PC-9 (cell line): ENCODE results near the gene UBAP2. TPM values are rescaled to one million over a fixed set of nuclear protein-coding genes. Genes with fewer than 3 reads are reported as not detected.
A peak's percentile ranks its signal among the peaks of the same experiment; 100 is the strongest.

Experiments
- Bru-seq: library from RNA; stranded (reverse); fragments of 400-500 nt; gene quantifications from one replicate; lab custom pipeline; 2021; lab: Mats Ljungman, UMichigan
- BruChase-seq, 2 experiments: library from RNA; stranded (reverse); fragments of 400-500 nt; gene quantifications; one replicate each; lab custom pipeline; 2021; lab: Mats Ljungman, UMichigan
- BruUV-seq: library from RNA; stranded (reverse); fragments of 400-500 nt; replicated peaks from 2 replicates; lab custom pipeline; 2021; lab: Mats Ljungman, UMichigan
- CTCF ChIA-PET: fragments of 300-600 bp; sonication (Branson Sonifier 250); formaldehyde crosslinking; loops from one replicate; lab custom pipeline; 2022; ENCODE audit warnings: antibody characterized with exemption; lab: Charles Lee
- POLR2A ChIA-PET: fragments of 300-600 bp; sonication (Branson Sonifier 250); formaldehyde crosslinking; loops from one replicate; lab custom pipeline; 2022; ENCODE audit warnings: antibody characterized with exemption; ENCODE audit not compliant: unreplicated experiment; lab: Charles Lee
- DNase-seq, 2 experiments: peaks; one replicate each; pipeline versions ENCODE4 v3.0.0 to v3.0.0-alpha.2; 2015 to 2022; ENCODE audit warnings: mixed read lengths in 1 of 2
- H2AFZ ChIP-seq: fragments of 200-600 bp; sonication (generic); 2 replicates; pipeline ENCODE4 v1.8.1; 2017; ENCODE audit warnings: antibody characterized with exemption
- H3F3A ChIP-seq: fragments of 200-600 bp; sonication (generic); 2 replicates; pipeline ENCODE4 v1.8.1; 2017; ENCODE audit warnings: antibody characterized with exemption, mild to moderate bottlenecking, low read depth; ENCODE audit not compliant: insufficient read depth
- H3K27ac ChIP-seq: fragments of 200-600 bp; sonication (generic); 2 replicates; pipeline ENCODE4 v1.6.1; 2016; ENCODE audit warnings: mixed run types
- H3K27me3 ChIP-seq: fragments of 200-600 bp; sonication (generic); 2 replicates; pipeline ENCODE4 v1.6.1; 2016; ENCODE audit warnings: low read depth, mixed run types; ENCODE audit not compliant: insufficient read depth
- H3K36me3 ChIP-seq: fragments of 200-600 bp; sonication (generic); 2 replicates; pipeline ENCODE4 v1.6.1; 2016; ENCODE audit warnings: low read depth, mixed run types
- H3K4me1 ChIP-seq: fragments of 200-600 bp; sonication (generic); replicated peaks from 2 replicates; pipeline ENCODE4 v1.6.1; 2016; ENCODE audit warnings: mixed run types; ENCODE audit not compliant: insufficient read depth
- H3K4me2 ChIP-seq: fragments of 200-600 bp; sonication (generic); 2 replicates; pipeline ENCODE4 v1.6.1; 2017; ENCODE audit warnings: mixed run types
- H3K4me3 ChIP-seq: fragments of 200-600 bp; sonication (generic); 2 replicates; pipeline ENCODE4 v1.6.1; 2016; ENCODE audit warnings: mixed run types
- H3K79me2 ChIP-seq: fragments of 200-600 bp; sonication (generic); 2 replicates; pipeline ENCODE4 v1.6.1; 2017; ENCODE audit warnings: low read depth, mixed run types
- H3K9me2 ChIP-seq: fragments of 200-600 bp; sonication (generic); 2 replicates; pipeline ENCODE4 v1.8.1; 2017; ENCODE audit warnings: mild to moderate bottlenecking; ENCODE audit not compliant: insufficient read depth
- H3K9me3 ChIP-seq: fragments of 200-600 bp; sonication (generic); 2 replicates; pipeline ENCODE4 v1.8.1; 2016; ENCODE audit warnings: low read depth; ENCODE audit not compliant: insufficient read depth
- H4K20me1 ChIP-seq: fragments of 200-600 bp; sonication (generic); 2 replicates; pipeline ENCODE4 v1.8.1; 2017; ENCODE audit not compliant: insufficient read depth
- CTCF ChIP-seq: fragments of 200-600 bp; sonication (generic); conservative IDR thresholded peaks from 2 replicates; pipeline ENCODE4 v1.6.1; 2017; ENCODE audit warnings: mixed run types, antibody characterized with exemption, mild to moderate bottlenecking, moderate library complexity
- EZH2 ChIP-seq: fragments of 200-600 bp; sonication (generic); IDR thresholded peaks from 2 replicates; pipeline ENCODE4 v1.8.0; 2017; ENCODE audit warnings: antibody characterized with exemption, low read depth
- intact Hi-C: fragments of 100-400 bp; cut with micrococcal nuclease; formaldehyde crosslinking; loops from one replicate; pipeline ENCODE4 v1.10.0; 2022; ENCODE audit not compliant: unreplicated experiment
- long read RNA-seq: library from polyadenylated mRNA; stranded (forward); transcript quantifications from one replicate; pipeline ENCODE4 v2.0.0, GENCODE V29; 2022
- total RNA-seq: library from RNA; stranded (reverse); gene quantifications from 2 replicates; pipeline ENCODE4 v1.2.3, GENCODE V29; 2021

Gene UBAP2
- total RNA-seq (21.2 and 27.6 TPM in 2 replicates), Bru-seq, nascent RNA (percentile 84 among the genes with signal in this experiment), BruChase-seq, experiment 1, labeled RNA remaining after a 2-hour chase (percentile 77 among the genes with signal in this experiment), BruChase-seq, experiment 2, labeled RNA remaining after a 6-hour chase (percentile 75 among the genes with signal in this experiment)
- long read RNA-seq, full-length matches to known transcripts = 3 of 14 reads
- long read RNA-seq, partial matches to known transcripts = 2 of 14 reads
- long read RNA-seq, other reads (novel, unspliced or antisense) = 9 of 14 reads

GRCh38 chr9:34048727-34049629, at the start of gene UBAP2:
Gene UBAP2, minus strand, starts transcription at chr9:34048887. Its CDS starts 31,739 bp downstream, at chr9:34017148.
- CTCF ChIA-PET = interaction anchor here (0.5 to 0.7 kb wide), 2 partner anchors 24 to 46 kb away, joined by 3 to 15 read pairs; no protein-coding TSS in a partner anchor
- no TSS peak for BruUV-seq

GRCh38 chr9:34098307-34098706, 49.6 kb upstream of the UBAP2 start:
- ChIA-PET CTCF (interaction anchor here (0.7 kb wide), 1 partner anchor 20 kb away, joined by 3 read pairs; no protein-coding TSS in a partner anchor), POLR2A (no interaction called here)
- H3K4me1 ChIP-seq = no peaks in the 10 kb centered on the region
- no peaks in the 10 kb centered on the region for H3K79me2 ChIP-seq
- H3K4me3 ChIP-seq = no peak overlapping the region
- no TSS peak for BruUV-seq
- H3K27ac ChIP-seq = no peak overlapping the region
- H3F3A ChIP-seq = no peaks in the 10 kb centered on the region
- no peaks in the 10 kb centered on the region for H4K20me1 ChIP-seq
- no peak for DNase-seq
- no peaks in the 10 kb centered on the region for H3K9me2 ChIP-seq
- TF ChIP-seq CTCF = no peak
- no peak for TF ChIP-seq EZH2
- H3K36me3 ChIP-seq = no peaks in the 10 kb centered on the region
- intact Hi-C loops = no loop called here
- H3K4me2 ChIP-seq = no peak overlapping the region
- H2AFZ ChIP-seq = no peak overlapping the region
- H3K27me3 ChIP-seq = no peaks in the 10 kb centered on the region
- no peaks in the 10 kb centered on the region for H3K9me3 ChIP-seq

More at GRCh38 chr9:34048727-34049629, at the start of gene UBAP2:
- POLR2A ChIA-PET = interaction anchor here (0.5 to 0.9 kb wide), 4 partner anchors 24 to 324 kb away, joined by 3 to 15 read pairs (median 3); no protein-coding TSS in a partner anchor
- H3K27me3 ChIP-seq = no peaks in the 10 kb centered on the region
- peaks cover 13% of the 10 kb centered on the region for H4K20me1 ChIP-seq
- peaks cover 20% of the 10 kb centered on the region for H3K4me1 ChIP-seq
- peak within 1 kb of the TSS; percentile 69 for H3K4me3 ChIP-seq
- H3K27ac ChIP-seq = peak within 1 kb of the TSS; percentile 90
- no peak for TF ChIP-seq EZH2
- TF ChIP-seq CTCF = no peak
- intact Hi-C loops = no loop called here
- no peaks in the 10 kb centered on the region for H3K9me3 ChIP-seq
- no peaks in the 10 kb centered on the region for H3F3A ChIP-seq
- no peaks in the 10 kb centered on the region for H3K9me2 ChIP-seq
- no peaks in the 10 kb centered on the region for H3K36me3 ChIP-seq
- H3K4me2 ChIP-seq = peak within 1 kb of the TSS; percentile 98
- H2AFZ ChIP-seq = peak within 1 kb of the TSS; percentile 85
- DNase-seq = peak; percentile 81 to 89
- H3K79me2 ChIP-seq = peaks cover 46% of the 10 kb centered on the region

GRCh38 chr9:34097865-34098264, 49.2 kb upstream of the UBAP2 start:
- CTCF ChIA-PET = no interaction called here

More at GRCh38 chr9:34097865-34098264, 49.2 kb upstream of the UBAP2 start:
- no peaks in the 10 kb centered on the region for H3K9me2 ChIP-seq
- no peaks in the 10 kb centered on the region for H3F3A ChIP-seq
- no peak overlapping the region for H3K4me3 ChIP-seq
- POLR2A ChIA-PET = no interaction called here
- TF ChIP-seq EZH2 = no peak
- TF ChIP-seq CTCF = no peak
- no peak for DNase-seq
- no peaks in the 10 kb centered on the region for H3K27me3 ChIP-seq
- H4K20me1 ChIP-seq = no peaks in the 10 kb centered on the region
- H3K4me1 ChIP-seq = no peaks in the 10 kb centered on the region
- no TSS peak for BruUV-seq
- no peaks in the 10 kb centered on the region for H3K36me3 ChIP-seq
- no peaks in the 10 kb centered on the region for H3K79me2 ChIP-seq
- no peak overlapping the region for H2AFZ ChIP-seq
- no peak overlapping the region for H3K4me2 ChIP-seq
- H3K27ac ChIP-seq = no peak overlapping the region
- H3K9me3 ChIP-seq = no peaks in the 10 kb centered on the region
- intact Hi-C loops = no loop called here
